HepG2 (cell line): ENCODE results near the gene SLC7A11. TPM values are rescaled to one million over a fixed set of nuclear protein-coding genes. Genes with fewer than 3 reads are reported as not detected.

Experiments
- ARHGAP35 ChIP-seq: sonication (generic); formaldehyde crosslinking; IDR thresholded peaks from 2 replicates; pipeline ENCODE4 v1.9.0; 2022; ENCODE audit warnings: mild to moderate bottlenecking, inconsistent platforms, moderate library complexity, missing genetic modification reagents, borderline replicate concordance
- HOXA5 ChIP-seq: sonication (generic); formaldehyde crosslinking; IDR thresholded peaks from 2 replicates; pipeline ENCODE4 v1.4.0; 2020; ENCODE audit warnings: missing genetic modification reagents
- HOXD1 ChIP-seq: sonication (generic); formaldehyde crosslinking; IDR thresholded peaks from 2 replicates; pipeline ENCODE4 v1.5.0; 2020; ENCODE audit warnings: missing genetic modification reagents
- ISL2 ChIP-seq: sonication (generic); formaldehyde crosslinking; IDR thresholded peaks from 2 replicates; pipeline ENCODE4 v1.5.0; 2020; ENCODE audit warnings: missing genetic modification reagents
- NCOA1 ChIP-seq: sonication (generic); formaldehyde crosslinking; IDR thresholded peaks from 2 replicates; pipeline ENCODE4 v1.9.0; 2021; ENCODE audit warnings: missing genetic modification reagents
- TGIF2 ChIP-seq: IDR thresholded peaks from 2 replicates; pipeline ENCODE4 v1.6.1; 2016; ENCODE audit warnings: control low read depth, missing compliant biosample characterization
- THAP11 ChIP-seq: IDR thresholded peaks from 2 replicates; pipeline ENCODE4 v1.6.1; 2016; ENCODE audit warnings: missing biosample characterization, missing genetic modification reagents
- TSC22D2 ChIP-seq: sonication (generic); formaldehyde crosslinking; IDR thresholded peaks from 2 replicates; pipeline ENCODE4 v1.5.1; 2020; ENCODE audit warnings: missing genetic modification reagents, mild to moderate bottlenecking, borderline replicate concordance
- ZFP90 ChIP-seq: sonication (generic); formaldehyde crosslinking; IDR thresholded peaks from 2 replicates; pipeline ENCODE4 v1.8.0; 2022; ENCODE audit warnings: missing genetic modification reagents, mild to moderate bottlenecking, inconsistent platforms, borderline replicate concordance
- ZNF382 ChIP-seq: sonication (generic); formaldehyde crosslinking; IDR thresholded peaks from 2 replicates; pipeline ENCODE4 v1.5.0; 2020; ENCODE audit warnings: missing genetic modification reagents, mild to moderate bottlenecking, borderline replicate concordance
- ZNF562 ChIP-seq: sonication (generic); formaldehyde crosslinking; IDR thresholded peaks from 2 replicates; pipeline ENCODE4 v1.8.0; 2022; ENCODE audit warnings: missing genetic modification reagents, borderline replicate concordance
- ZNF563 ChIP-seq: sonication (generic); formaldehyde crosslinking; IDR thresholded peaks from 2 replicates; pipeline ENCODE4 v1.8.0; 2022; ENCODE audit warnings: mild to moderate bottlenecking, moderate library complexity, missing genetic modification reagents
- ZNF629 ChIP-seq: sonication (generic); formaldehyde crosslinking; conservative IDR thresholded peaks from 2 replicates; pipeline ENCODE4 v1.5.0; 2020; ENCODE audit warnings: missing genetic modification reagents
- ZNF816 ChIP-seq: sonication (generic); formaldehyde crosslinking; IDR thresholded peaks from 2 replicates; pipeline ENCODE4 v1.8.0; 2022; ENCODE audit warnings: missing genetic modification reagents, mild to moderate bottlenecking, borderline replicate concordance
- polyA plus RNA-seq, 8 experiments: library from polyadenylated mRNA; depleted of rRNA in 3 of 8; stranded (reverse) in 7 of 8; unstranded in 1 of 8; fragments of >200 nt; fragmentation: Illumina TruSeq in 4 of 8; extraction: Trizol in 4 of 8; gene quantifications; 2 replicates each; pipeline versions ENCODE4 v1.2.1 to v1.2.3, GENCODE V29; 2011 to 2016; ENCODE audit warnings: low read depth in 4 of 8, missing spikeins in 1 of 8, mixed read lengths in 1 of 8; ENCODE audit not compliant: insufficient read depth in 1 of 8
- total RNA-seq, 5 experiments: library from RNA; depleted of rRNA; stranded (reverse); fragments of >200 nt; fragmentation: Illumina TruSeq; extraction: Trizol; gene quantifications; 2 replicates each; pipeline ENCODE4 v1.2.3, GENCODE V29; 2016; ENCODE audit warnings: low read depth in 1 of 5
- TF ChIP-seq, protein P1 (sequence below): sonication (generic); formaldehyde crosslinking; IDR thresholded peaks from 2 replicates; pipeline ENCODE4 v1.9.0; 2022; ENCODE audit warnings: missing genetic modification reagents, mild to moderate bottlenecking, borderline replicate concordance
- TF ChIP-seq, protein P2 (sequence below): sonication (generic); formaldehyde crosslinking; IDR thresholded peaks from 2 replicates; pipeline ENCODE4 v1.4.0; 2020; ENCODE audit warnings: missing genetic modification reagents
- TF ChIP-seq, protein P3 (sequence below): sonication (generic); formaldehyde crosslinking; IDR thresholded peaks from 2 replicates; pipeline ENCODE4 v1.4.0; 2020; ENCODE audit warnings: mild to moderate bottlenecking, missing genetic modification reagents
- TF ChIP-seq, protein P4 (sequence below): sonication (generic); formaldehyde crosslinking; IDR thresholded peaks from 2 replicates; pipeline ENCODE4 v1.5.1; 2020; ENCODE audit warnings: mild to moderate bottlenecking, moderate library complexity, missing genetic modification reagents
- TF ChIP-seq, protein P5 (sequence below): sonication (generic); formaldehyde crosslinking; IDR thresholded peaks from 2 replicates; pipeline ENCODE4 v1.4.0; 2020; ENCODE audit warnings: mild to moderate bottlenecking, missing genetic modification reagents

SLC7A11 gene
- total and polyA plus RNA-seq, 2 of the 13 experiments (the other 11 are each of a cell fraction or from before 2014, with no cell fraction given) = 15.7 to 17.5 TPM

DNA sequence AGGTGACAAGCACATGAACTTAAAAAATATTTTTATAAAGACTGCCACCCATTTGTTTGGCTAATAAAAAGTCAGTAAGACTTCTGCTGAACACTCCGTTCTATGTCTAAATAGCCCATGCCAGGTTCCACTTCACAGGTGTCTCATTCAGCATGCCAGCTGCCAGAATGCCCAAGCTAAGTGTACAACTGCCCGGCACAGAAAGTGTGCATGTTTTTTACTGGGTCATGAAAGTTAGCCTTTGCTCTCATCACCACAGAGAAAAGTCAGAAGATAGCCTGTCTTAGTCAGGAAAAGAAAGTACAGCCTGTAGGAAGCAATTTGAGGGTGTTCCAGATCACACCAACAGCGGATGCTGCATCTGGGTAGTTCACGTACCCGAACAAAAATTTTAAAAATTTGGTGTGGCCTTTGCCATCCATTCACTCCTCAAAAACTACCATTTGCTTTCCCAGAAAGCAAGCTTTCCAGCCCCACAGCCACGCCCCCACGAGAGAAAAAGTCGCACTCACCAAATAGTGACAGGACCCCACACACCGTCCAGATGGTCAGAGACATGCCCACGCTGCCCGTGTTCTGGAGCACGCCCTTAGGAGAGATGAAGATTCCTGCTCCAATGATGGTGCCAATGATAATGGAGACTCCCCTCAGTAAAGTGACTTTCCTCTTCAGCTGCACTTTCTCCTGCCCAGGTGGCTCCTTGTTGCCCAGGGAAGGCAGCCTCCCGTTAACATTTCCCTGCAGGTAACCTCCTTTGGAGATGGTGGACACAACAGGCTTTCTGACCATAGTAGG is 671 bp downstream of the SLC7A11 start (continued):
- TF ChIP-seq, protein P1, sequence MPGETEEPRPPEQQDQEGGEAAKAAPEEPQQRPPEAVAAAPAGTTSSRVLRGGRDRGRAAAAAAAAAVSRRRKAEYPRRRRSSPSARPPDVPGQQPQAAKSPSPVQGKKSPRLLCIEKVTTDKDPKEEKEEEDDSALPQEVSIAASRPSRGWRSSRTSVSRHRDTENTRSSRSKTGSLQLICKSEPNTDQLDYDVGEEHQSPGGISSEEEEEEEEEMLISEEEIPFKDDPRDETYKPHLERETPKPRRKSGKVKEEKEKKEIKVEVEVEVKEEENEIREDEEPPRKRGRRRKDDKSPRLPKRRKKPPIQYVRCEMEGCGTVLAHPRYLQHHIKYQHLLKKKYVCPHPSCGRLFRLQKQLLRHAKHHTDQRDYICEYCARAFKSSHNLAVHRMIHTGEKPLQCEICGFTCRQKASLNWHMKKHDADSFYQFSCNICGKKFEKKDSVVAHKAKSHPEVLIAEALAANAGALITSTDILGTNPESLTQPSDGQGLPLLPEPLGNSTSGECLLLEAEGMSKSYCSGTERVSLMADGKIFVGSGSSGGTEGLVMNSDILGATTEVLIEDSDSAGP = peak; percentile 20; the same call in 1 of the 2 replicates
- TF ChIP-seq, protein P2, sequence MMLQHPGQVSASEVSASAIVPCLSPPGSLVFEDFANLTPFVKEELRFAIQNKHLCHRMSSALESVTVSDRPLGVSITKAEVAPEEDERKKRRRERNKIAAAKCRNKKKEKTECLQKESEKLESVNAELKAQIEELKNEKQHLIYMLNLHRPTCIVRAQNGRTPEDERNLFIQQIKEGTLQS = no peak
- TF ChIP-seq ZNF816 (CRISPR knock-in tag) (no peak), NCOA1 (CRISPR knock-in tag) (no peak), HOXD1 (no peak), ZFP90 (0 out of 2 replicates have a peak, but pooled peaks have one; percentile 50), THAP11 (CRISPR knock-in tag) (no peak), ZNF562 (CRISPR knock-in tag) (no peak), ZNF629 (CRISPR knock-in tag) (0 out of 2 replicates have a peak, but pooled peaks have one; percentile 12), ISL2 (CRISPR knock-in tag) (no peak), ZNF382 (CRISPR knock-in tag) (no peak), HOXA5 (CRISPR knock-in tag) (no peak), TGIF2 (CRISPR knock-in tag) (no peak; the same call in 1 of the 2 replicates), ZNF563 (no peak), ARHGAP35 (CRISPR knock-in tag) (no peak), TSC22D2 (CRISPR knock-in tag) (no peak)
- TF ChIP-seq, protein P3, sequence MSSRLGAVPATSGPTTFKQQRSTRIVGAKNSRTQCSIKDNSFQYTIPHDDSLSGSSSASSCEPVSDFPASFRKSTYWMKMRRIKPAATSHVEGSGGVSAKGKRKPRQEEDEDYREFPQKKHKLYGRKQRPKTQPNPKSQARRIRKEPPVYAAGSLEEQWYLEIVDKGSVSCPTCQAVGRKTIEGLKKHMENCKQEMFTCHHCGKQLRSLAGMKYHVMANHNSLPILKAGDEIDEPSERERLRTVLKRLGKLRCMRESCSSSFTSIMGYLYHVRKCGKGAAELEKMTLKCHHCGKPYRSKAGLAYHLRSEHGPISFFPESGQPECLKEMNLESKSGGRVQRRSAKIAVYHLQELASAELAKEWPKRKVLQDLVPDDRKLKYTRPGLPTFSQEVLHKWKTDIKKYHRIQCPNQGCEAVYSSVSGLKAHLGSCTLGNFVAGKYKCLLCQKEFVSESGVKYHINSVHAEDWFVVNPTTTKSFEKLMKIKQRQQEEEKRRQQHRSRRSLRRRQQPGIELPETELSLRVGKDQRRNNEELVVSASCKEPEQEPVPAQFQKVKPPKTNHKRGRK (CRISPR knock-in tag) = no peak
- TF ChIP-seq, protein P4, sequence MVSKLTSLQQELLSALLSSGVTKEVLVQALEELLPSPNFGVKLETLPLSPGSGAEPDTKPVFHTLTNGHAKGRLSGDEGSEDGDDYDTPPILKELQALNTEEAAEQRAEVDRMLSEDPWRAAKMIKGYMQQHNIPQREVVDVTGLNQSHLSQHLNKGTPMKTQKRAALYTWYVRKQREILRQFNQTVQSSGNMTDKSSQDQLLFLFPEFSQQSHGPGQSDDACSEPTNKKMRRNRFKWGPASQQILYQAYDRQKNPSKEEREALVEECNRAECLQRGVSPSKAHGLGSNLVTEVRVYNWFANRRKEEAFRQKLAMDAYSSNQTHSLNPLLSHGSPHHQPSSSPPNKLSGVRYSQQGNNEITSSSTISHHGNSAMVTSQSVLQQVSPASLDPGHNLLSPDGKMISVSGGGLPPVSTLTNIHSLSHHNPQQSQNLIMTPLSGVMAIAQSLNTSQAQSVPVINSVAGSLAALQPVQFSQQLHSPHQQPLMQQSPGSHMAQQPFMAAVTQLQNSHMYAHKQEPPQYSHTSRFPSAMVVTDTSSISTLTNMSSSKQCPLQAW (CRISPR knock-in tag) = no peak
- TF ChIP-seq, protein P5, sequence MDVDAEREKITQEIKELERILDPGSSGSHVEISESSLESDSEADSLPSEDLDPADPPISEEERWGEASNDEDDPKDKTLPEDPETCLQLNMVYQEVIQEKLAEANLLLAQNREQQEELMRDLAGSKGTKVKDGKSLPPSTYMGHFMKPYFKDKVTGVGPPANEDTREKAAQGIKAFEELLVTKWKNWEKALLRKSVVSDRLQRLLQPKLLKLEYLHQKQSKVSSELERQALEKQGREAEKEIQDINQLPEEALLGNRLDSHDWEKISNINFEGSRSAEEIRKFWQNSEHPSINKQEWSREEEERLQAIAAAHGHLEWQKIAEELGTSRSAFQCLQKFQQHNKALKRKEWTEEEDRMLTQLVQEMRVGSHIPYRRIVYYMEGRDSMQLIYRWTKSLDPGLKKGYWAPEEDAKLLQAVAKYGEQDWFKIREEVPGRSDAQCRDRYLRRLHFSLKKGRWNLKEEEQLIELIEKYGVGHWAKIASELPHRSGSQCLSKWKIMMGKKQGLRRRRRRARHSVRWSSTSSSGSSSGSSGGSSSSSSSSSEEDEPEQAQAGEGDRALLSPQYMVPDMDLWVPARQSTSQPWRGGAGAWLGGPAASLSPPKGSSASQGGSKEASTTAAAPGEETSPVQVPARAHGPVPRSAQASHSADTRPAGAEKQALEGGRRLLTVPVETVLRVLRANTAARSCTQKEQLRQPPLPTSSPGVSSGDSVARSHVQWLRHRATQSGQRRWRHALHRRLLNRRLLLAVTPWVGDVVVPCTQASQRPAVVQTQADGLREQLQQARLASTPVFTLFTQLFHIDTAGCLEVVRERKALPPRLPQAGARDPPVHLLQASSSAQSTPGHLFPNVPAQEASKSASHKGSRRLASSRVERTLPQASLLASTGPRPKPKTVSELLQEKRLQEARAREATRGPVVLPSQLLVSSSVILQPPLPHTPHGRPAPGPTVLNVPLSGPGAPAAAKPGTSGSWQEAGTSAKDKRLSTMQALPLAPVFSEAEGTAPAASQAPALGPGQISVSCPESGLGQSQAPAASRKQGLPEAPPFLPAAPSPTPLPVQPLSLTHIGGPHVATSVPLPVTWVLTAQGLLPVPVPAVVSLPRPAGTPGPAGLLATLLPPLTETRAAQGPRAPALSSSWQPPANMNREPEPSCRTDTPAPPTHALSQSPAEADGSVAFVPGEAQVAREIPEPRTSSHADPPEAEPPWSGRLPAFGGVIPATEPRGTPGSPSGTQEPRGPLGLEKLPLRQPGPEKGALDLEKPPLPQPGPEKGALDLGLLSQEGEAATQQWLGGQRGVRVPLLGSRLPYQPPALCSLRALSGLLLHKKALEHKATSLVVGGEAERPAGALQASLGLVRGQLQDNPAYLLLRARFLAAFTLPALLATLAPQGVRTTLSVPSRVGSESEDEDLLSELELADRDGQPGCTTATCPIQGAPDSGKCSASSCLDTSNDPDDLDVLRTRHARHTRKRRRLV (CRISPR knock-in tag) = peak; percentile 70; the same call in 1 of the 2 replicates
